A673 (cell line): ENCODE measurements around the gene RPL29.

ENCODE experiments used
- CTCF ChIP-seq: fragments of 300-800, 200-600 bp; sonication (generic); conservative IDR thresholded peaks from 2 replicates; pipeline ENCODE4 v1.5.1; 2017; ENCODE audit warnings: low read depth, mild to moderate bottlenecking, antibody characterized with exemption, low read length, moderate library complexity, mixed read lengths
- EZH2 ChIP-seq: fragments of 200-600 bp; sonication (generic); IDR thresholded peaks from 2 replicates; pipeline ENCODE4 v1.6.1; 2017; ENCODE audit warnings: borderline replicate concordance, low read depth, mild to moderate bottlenecking, mixed read lengths, antibody characterized with exemption, low read length; ENCODE audit not compliant: poor library complexity, severe bottlenecking

- TF ChIP-seq CTCF (no peak), EZH2 (no peak)
These were observed 41.1 kb upstream of the RPL29 start for GRCh38 chr3:52036829-52037228.
